Vagina (tissue), 2 donors: ENCODE results near the gene ZSWIM4. TPM values are rescaled to one million over a fixed set of nuclear protein-coding genes. Genes with fewer than 3 reads are reported as not detected.

Source experiments
- DNase-seq, 2 donors: peaks; one replicate each; pipeline ENCODE4 v3.0.0-alpha.2; 2017; ENCODE audit errors: extremely low spot score in 2 of 2
- H3K27ac ChIP-seq: fragments of 200-600 bp; sonication (generic); one replicate; pipeline ENCODE4 v1.5.1; 2019
- H3K27me3 ChIP-seq: fragments of 200-600 bp; sonication (generic); one replicate; pipeline ENCODE4 v1.5.1; 2019
- H3K36me3 ChIP-seq, 2 donors: fragments of 200-600 bp; sonication (generic); one replicate each; pipeline ENCODE4 v1.5.1; 2017 to 2019
- H3K4me1 ChIP-seq: fragments of 200-600 bp; sonication (generic); one replicate; pipeline ENCODE4 v1.5.1; 2019
- H3K4me3 ChIP-seq, 2 donors: fragments of 200-600 bp; sonication (generic); 1 replicate in 1 of 2; 2 replicates in 1 of 2; pipeline ENCODE4 v1.5.1; 2016 to 2019
- H3K9me3 ChIP-seq: fragments of 200-600 bp; sonication (generic); one replicate; pipeline ENCODE4 v1.5.1; 2019
- POLR2A ChIP-seq, 2 donors: fragments of 450-650 bp; IDR thresholded peaks; one replicate each; pipeline ENCODE4 v1.6.1; 2017; ENCODE audit warnings: antibody characterized with exemption in 2 of 2, mild to moderate bottlenecking in 2 of 2, moderate library complexity in 2 of 2
- POLR2AphosphoS5 ChIP-seq, 2 donors: sonication (generic); formaldehyde crosslinking; IDR thresholded peaks; one replicate each; pipeline ENCODE4 v1.9.0; 2017; ENCODE audit warnings: antibody characterized with exemption in 2 of 2, mild to moderate bottlenecking in 2 of 2, low read depth in 1 of 2; ENCODE audit not compliant: insufficient read depth in 1 of 2
- intact Hi-C: fragments of 100-400 bp; cut with DNase I; formaldehyde crosslinking; loops from one replicate; pipeline ENCODE4 v1.15.1; 2023
- total RNA-seq: library from RNA; depleted of rRNA; stranded (reverse); fragments of >200 nt; gene quantifications from one replicate; pipeline ENCODE4 v1.2.3, GENCODE V29; 2016
- TF ChIP-seq, protein P1 (sequence below), 3 experiments: fragments of 450-650 bp in 2 of 3; fragments of 200-600 bp in 1 of 3; sonication (generic) in 1 of 3; IDR thresholded peaks; one replicate each; pipeline ENCODE4 v1.5.1; 2017 to 2019; ENCODE audit warnings: antibody characterized with exemption in 3 of 3, mild to moderate bottlenecking in 2 of 3, moderate library complexity in 2 of 3

ZSWIM4 gene
- total RNA-seq, 1 donor from 2014 or later: 13.0 TPM

DNA sequence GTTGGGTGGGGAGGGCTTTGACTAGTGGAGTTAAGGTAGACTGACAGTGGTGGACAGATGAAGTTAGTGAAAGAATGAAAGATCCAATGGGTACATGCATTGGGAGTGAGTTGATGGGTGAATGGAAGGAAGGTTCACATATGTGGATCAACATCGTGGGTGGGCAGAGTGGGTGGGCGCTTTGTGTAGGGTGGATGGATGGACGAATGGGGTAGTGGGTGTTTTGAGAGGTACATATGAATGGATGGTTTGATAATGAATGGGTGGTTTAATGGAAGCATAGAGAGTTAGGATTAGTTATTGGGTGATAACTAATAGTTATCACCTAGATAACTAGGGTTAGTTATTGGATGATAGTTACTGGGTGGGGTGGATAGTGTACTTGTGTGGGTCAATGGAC lies 11.5 kb downstream of the ZSWIM4 start:
- H3K27me3 ChIP-seq: no peaks in the 10 kb centered on the region
- no peak for DNase-seq
- peaks cover 9% of the 10 kb centered on the region for H3K4me1 ChIP-seq
- H3K9me3 ChIP-seq: no peaks in the 10 kb centered on the region
- H3K36me3 ChIP-seq: peaks cover 0 to 24% of the 10 kb centered on the region in 2 donors
- no peak overlapping the region for H3K27ac ChIP-seq
- intact Hi-C loops: no loop called here
- no peak overlapping the region for H3K4me3 ChIP-seq
- no peak for TF ChIP-seq POLR2AphosphoS5 (IDR thresholded peaks at IDR 0.05; ENCODE audit: insufficient read depth in 1 of 2, low read depth in 1 of 2)
- no peak for TF ChIP-seq POLR2A (IDR thresholded peaks at IDR 0.05)
- TF ChIP-seq, protein P1, sequence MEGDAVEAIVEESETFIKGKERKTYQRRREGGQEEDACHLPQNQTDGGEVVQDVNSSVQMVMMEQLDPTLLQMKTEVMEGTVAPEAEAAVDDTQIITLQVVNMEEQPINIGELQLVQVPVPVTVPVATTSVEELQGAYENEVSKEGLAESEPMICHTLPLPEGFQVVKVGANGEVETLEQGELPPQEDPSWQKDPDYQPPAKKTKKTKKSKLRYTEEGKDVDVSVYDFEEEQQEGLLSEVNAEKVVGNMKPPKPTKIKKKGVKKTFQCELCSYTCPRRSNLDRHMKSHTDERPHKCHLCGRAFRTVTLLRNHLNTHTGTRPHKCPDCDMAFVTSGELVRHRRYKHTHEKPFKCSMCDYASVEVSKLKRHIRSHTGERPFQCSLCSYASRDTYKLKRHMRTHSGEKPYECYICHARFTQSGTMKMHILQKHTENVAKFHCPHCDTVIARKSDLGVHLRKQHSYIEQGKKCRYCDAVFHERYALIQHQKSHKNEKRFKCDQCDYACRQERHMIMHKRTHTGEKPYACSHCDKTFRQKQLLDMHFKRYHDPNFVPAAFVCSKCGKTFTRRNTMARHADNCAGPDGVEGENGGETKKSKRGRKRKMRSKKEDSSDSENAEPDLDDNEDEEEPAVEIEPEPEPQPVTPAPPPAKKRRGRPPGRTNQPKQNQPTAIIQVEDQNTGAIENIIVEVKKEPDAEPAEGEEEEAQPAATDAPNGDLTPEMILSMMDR (IDR thresholded peaks at IDR 0.05): no peak

- intact Hi-C loops: no loop called here
- Histone ChIP-seq H3K27ac (no peak overlapping the region), H3K4me3 (no peak overlapping the region), H3K4me1 (peaks cover 9% of the 10 kb centered on the region), H3K27me3 (no peaks in the 10 kb centered on the region), H3K9me3 (no peaks in the 10 kb centered on the region), H3K36me3 (peaks cover 0 to 24% of the 10 kb centered on the region in 2 donors)
- TF ChIP-seq POLR2A (IDR thresholded peaks at IDR 0.05) (no peak), POLR2AphosphoS5 (IDR thresholded peaks at IDR 0.05; ENCODE audit: insufficient read depth in 1 of 2, low read depth in 1 of 2) (no peak)
- TF ChIP-seq, protein P1 (IDR thresholded peaks at IDR 0.05): no peak
- DNase-seq: no peak
Observed at GRCh38 chr19:13807421-13808021, 12.3 kb downstream of the ZSWIM4 start.

- H3K36me3 ChIP-seq: peaks cover 0 to 30% of the 10 kb centered on the region in 2 donors
- intact Hi-C loops: no loop called here
- DNase-seq: no peak
- H3K27ac ChIP-seq: no peak overlapping the region
- no peaks in the 10 kb centered on the region for H3K9me3 ChIP-seq
- H3K27me3 ChIP-seq: no peaks in the 10 kb centered on the region
- H3K4me3 ChIP-seq: no peak overlapping the region
- no peaks in the 10 kb centered on the region for H3K4me1 ChIP-seq
- TF ChIP-seq, protein P1 (IDR thresholded peaks at IDR 0.05): no peak
- no peak for TF ChIP-seq POLR2A (IDR thresholded peaks at IDR 0.05)
- TF ChIP-seq POLR2AphosphoS5 (IDR thresholded peaks at IDR 0.05; ENCODE audit: insufficient read depth in 1 of 2, low read depth in 1 of 2): no peak
Observed at GRCh38 chr19:13808856-13809255, 13.6 kb downstream of the ZSWIM4 start.

DNA sequence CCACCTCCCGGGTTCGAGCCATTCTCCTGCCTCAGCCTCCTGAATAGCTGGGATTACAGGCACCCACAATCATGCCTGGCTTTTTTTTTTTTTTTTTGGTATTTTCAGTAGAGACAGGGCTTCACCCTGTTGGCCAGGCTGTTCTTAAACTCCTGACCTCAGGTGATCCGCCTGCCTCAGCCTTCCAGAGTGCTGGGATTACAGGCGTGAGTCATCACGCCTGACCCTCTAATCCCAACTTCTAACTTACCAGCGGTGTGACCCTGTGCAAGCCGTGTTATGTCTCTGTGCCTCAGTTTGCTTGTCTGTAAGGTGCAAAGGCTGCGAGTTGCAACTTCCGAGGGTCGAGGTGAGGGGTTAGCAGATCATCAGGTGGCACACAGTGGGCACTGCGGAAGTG lies 17.3 kb downstream of the ZSWIM4 start:
- Histone ChIP-seq H3K9me3 (no peaks in the 10 kb centered on the region), H3K27me3 (no peaks in the 10 kb centered on the region), H3K27ac (no peak overlapping the region), H3K4me3 (no peak overlapping the region), H3K36me3 (peaks cover 0 to 29% of the 10 kb centered on the region in 2 donors), H3K4me1 (no peaks in the 10 kb centered on the region)
- TF ChIP-seq POLR2AphosphoS5 (IDR thresholded peaks at IDR 0.05; ENCODE audit: insufficient read depth in 1 of 2, low read depth in 1 of 2) (no peak), POLR2A (IDR thresholded peaks at IDR 0.05) (no peak)
- TF ChIP-seq, protein P1 (IDR thresholded peaks at IDR 0.05): no peak
- no peak for DNase-seq
- intact Hi-C loops: no loop called here

DNA sequence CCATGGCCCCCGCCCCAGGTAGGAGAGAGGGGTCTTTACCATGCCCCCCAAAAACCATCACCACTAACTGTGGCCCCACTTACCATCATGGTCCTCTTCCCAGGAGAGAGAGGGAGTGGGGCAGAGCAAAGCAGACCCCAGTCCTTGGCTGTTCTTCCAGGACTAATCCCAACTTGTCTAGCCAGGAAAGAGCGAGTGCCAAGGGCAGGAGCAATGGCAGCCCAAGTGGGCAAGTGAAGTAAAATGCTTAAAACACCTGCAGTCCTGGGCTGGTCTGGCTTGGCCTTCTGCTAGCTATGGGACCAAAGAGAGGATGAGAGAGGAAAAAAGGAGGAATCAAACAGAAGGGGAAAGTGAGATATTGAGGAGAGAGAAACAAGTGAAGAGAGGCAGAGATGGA lies 17.9 kb downstream of the ZSWIM4 start:
- intact Hi-C loops: no loop called here
- peaks cover 0 to 29% of the 10 kb centered on the region in 2 donors for H3K36me3 ChIP-seq

More for the DNA sequence above, 17.9 kb downstream of the ZSWIM4 start:
- no peaks in the 10 kb centered on the region for H3K27me3 ChIP-seq
- H3K9me3 ChIP-seq: no peaks in the 10 kb centered on the region
- H3K4me3 ChIP-seq: no peak overlapping the region
- TF ChIP-seq POLR2A (IDR thresholded peaks at IDR 0.05): no peak
- TF ChIP-seq, protein P1 (IDR thresholded peaks at IDR 0.05): no peak
- TF ChIP-seq POLR2AphosphoS5 (IDR thresholded peaks at IDR 0.05; ENCODE audit: insufficient read depth in 1 of 2, low read depth in 1 of 2): no peak
- DNase-seq: no peak
- no peak overlapping the region for H3K27ac ChIP-seq
- H3K4me1 ChIP-seq: no peaks in the 10 kb centered on the region
